ENCODE data around the gene TRAPPC3. TPM values are rescaled to one million over a fixed set of nuclear protein-coding genes. Genes with fewer than 3 reads are reported as not detected.
"Not testable (repeated sequence)": the region's sequence is repeated elsewhere in the genome, so short reads cannot be mapped to it uniquely, and the experiment has no call there.

The TRAPPC3 gene
- polyA plus RNA-seq, 3 donors, result 59.4 to 66.8 (median 62.6) TPM

DNA sequence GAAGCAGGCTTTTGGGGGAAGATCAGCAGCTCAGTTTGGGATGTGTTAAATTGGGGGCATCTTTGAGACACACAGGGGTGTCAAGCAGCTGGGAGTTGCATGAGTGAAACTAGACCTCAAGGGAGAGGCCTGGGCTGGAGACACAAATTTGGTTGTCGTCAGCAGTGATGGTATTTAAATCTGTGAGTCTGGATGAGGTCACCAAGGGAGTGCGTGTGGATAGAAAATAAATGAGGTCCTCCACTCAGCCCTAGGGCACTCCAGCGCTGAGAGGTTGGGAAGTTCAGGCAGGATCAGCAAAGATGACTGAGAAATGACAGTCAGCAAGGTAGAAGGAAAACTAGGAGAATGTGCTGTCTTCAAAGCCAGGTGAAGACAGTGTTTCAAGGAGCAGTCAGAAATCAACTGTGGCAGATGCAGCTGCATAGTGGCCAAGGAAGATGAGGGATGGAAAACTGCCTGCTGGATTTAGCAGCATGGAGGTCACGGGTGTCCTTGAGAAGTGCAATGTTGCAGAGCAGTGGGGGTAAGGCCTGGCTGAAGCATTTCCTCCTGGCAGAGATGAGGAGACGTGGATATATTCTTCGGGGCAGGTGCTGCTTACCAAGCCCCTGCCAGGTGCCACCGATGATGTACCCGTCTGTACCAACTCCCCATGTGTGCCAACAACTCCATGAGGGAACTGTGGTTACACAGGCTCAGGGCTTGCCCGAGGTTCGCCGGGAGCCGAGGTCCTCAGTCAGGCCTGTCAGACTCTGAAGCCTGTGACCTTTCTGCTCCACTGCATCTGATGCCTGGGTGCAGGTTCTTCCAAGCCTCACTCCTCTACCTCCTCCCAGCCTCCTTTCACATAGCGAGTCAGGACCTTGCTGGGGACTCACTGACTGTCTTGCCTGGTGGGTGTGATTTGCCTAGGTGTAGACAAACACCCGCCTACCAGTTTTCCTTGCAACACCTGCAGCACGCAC, 17.9 kb upstream of the TRAPPC3 start:
- no peak for DNase-seq (ENCODE audit: low read depth in 3 of 3, low spot score in 2 of 3)

DNA sequence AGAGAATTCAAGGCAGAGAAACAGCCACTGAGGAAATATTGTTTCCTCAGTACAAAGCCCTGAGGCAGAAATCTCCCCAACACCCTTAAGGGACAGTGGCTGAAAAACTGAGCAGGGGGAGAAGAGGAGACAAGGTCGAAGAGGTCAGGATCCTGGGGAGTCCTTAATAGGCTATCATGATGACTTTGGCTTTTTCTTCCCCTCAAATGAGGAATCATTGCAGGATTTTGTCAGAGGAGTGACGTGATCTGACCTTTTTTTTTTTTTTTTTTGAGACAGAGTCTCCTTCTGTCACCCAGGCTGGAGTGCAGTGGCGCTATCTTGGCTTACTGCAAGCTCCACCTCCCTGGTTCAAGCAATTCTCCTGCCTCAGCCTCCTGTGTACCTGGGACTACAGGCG, 16.9 kb upstream of the TRAPPC3 start:
- DNase-seq (ENCODE audit: low read depth in 3 of 3, low spot score in 2 of 3), result no peak

DNA sequence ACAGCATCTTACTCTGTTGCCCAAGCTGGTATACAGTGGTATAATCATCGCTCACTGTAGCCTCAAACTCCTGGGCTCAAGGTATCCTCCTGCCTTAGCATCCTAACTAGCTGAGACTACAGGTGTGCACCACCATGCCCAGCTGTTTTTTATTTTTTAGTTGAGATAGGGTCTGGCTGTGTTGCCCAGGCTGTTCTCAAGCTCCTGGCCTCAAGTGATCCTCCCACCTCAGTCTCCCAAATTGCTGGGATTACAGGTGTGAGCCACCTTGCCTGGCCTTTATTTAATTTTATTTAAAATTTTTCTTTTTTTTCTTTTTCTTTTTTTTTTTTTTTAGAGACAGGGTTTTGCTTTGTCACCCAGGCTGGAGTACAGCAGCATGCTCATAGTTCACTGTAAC, 15.9 kb upstream of the TRAPPC3 start:
- DNase-seq (ENCODE audit: low read depth in 3 of 3, low spot score in 2 of 3), result no peak

GRCh38 chr1:36164361-36164760, 15.1 kb upstream of the TRAPPC3 start:
- no peak for DNase-seq (ENCODE audit: low read depth in 3 of 3, low spot score in 2 of 3)

- DNase-seq (ENCODE audit: low read depth in 3 of 3, low spot score in 2 of 3), result no peak
These were observed 14.1 kb upstream of the TRAPPC3 start for GRCh38 chr1:36163426-36163825.

DNA sequence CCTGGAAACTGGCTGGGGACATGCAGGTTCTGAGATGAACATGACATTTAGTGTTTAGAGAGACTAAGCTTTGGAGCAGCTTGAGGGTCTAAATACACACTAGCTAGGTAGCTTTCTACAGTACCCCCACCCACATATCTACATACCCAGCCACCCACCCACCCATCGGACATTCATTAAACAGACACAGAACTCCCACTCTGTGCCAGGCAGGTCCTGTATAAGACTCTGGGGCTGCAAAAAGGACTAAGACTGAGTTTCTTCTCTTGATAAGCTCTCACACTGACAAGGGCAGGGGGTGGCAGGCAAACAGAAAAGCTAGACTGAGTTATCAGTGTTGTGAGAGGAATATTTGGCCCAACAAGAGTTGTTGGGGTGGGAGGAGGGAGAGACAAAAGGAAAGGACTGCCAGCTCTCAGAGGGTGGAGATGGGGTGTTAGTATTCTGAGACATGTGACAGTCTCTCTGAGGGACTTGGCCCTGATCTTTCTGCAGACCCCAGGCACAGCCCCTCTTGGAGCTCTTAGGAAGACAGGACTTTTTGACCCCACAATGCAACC, 13.5 kb upstream of the TRAPPC3 start:
- no peak for DNase-seq (ENCODE audit: low read depth in 3 of 3, low spot score in 2 of 3)

GRCh38 chr1:36161641-36162531, 12.6 kb upstream of the TRAPPC3 start:
- DNase-seq (ENCODE audit: low read depth in 3 of 3, low spot score in 2 of 3), result no peak

DNA sequence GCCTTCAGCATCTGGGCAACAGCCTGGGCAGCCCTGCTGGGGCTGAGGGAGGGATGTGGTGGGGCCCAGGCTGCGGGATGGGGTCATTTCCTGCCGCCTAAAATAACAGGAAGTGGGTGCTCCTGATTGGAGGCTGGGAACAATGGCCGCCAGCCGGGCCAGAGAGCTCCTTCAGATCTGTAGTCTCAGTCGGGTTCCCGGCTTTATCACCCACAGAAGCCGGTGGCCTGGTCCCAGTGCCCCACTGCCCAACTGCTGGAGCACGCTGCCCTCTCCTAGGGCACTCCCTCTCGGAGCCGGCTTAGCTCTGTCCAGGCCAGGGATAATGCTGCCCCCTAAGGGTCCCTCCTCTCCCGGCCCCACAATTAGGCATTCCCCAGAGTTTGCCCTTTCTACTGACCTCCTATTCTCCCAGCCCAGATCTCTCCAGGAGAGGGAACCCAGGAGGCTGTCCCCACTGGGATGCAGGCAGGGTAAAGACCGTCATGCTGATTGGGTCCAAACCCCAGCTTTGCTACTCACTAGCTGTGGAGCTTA, 11.7 kb upstream of the TRAPPC3 start:
- peak in 1 of 3 donors; percentile 32 for DNase-seq (ENCODE audit: low read depth in 3 of 3, low spot score in 2 of 3)

- no peak for DNase-seq (ENCODE audit: low read depth in 3 of 3, low spot score in 2 of 3)
These were observed 11.2 kb upstream of the TRAPPC3 start for GRCh38 chr1:36160388-36160948.

- no peak for DNase-seq (ENCODE audit: low read depth in 3 of 3, low spot score in 2 of 3)
These were observed 10.5 kb upstream of the TRAPPC3 start for GRCh38 chr1:36159614-36160387.

DNA sequence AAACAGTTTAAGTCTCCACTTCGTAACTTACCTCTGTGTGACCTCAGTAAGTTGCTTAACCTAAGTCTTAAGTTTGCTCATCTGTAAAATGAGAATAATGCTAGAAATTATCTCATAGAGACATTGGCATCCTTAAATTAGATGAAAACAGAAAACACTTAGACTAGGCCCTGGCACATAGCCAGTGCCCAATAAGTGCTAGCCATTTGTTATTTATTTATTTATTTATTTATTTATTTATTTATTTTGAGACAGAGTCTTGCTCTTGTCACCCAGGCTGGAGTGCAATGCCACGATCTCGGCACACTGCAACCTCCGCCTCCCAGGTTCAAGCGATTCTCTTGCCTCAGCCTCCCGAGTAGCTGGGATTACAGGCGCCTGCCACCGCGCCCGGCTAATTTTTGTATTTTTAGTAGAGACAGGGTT, 9.6 kb upstream of the TRAPPC3 start:
- not testable (repeated sequence) for DNase-seq (ENCODE audit: low read depth in 3 of 3, low spot score in 2 of 3)

- no peak for DNase-seq (ENCODE audit: low read depth in 3 of 3, low spot score in 2 of 3)
These were observed 8.9 kb upstream of the TRAPPC3 start for GRCh38 chr1:36157973-36158826.

- no peak for DNase-seq (ENCODE audit: low read depth in 3 of 3, low spot score in 2 of 3)
These were observed 8.0 kb upstream of the TRAPPC3 start for GRCh38 chr1:36157115-36157903.

GRCh38 chr1:36156329-36157114, 7.2 kb upstream of the TRAPPC3 start:
- DNase-seq (ENCODE audit: low read depth in 3 of 3, low spot score in 2 of 3), result peak in 1 of 3 donors; percentile 72

DNA sequence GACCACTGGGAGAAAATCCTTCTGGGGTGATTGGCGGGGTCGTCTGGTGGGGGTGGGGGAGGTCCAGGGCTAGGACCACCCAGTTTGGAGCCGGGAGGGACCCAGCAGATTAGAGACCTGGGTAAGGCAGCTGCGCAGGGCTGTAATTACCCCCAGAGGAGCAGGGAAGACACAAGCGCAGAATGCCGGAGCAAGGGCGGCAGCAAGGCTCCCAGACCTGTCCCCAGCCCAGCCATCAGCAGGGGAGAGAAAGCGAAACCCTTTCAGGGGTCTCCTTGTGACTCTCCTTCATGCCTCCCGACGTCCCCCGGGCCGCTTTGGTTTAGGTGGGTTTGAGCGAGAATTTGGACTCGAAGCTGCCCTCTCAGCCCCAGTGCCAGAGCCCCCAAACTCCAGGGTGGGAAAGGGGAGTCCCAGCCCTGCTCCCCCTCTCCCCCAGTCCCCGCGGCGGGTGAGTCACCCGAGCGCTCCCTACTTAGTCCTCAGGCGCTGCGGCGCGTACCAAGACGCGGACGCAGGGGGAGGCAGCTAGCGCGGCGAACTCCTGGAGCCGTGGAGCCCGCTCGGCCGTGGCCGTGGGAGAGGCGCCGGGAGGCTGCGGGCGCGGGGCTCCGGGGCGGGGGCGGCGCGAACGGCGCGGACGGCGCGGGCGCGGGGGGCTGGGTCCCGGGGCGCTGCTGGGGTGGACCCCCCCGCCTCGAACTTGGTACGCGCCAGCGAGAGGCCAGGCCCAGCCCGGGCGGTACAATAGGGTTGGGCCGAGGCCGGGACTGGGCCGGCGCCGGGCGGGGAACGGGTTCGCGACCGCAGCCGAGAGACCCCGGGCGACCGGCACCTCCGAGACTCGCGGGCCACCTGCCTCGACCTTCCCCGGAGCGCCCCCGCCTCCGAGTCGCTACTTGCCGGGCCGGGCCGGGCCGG, 6.4 kb upstream of the TRAPPC3 start, which contains the start of gene MAP7D1:
MAP7D1 (plus strand) TSS at position 753 of the 921 bp plus-strand sequence. CDS start 258 bp downstream, outside the sequence.
- peak in 1 of 3 donors; percentile 62 for DNase-seq (ENCODE audit: low read depth in 3 of 3, low spot score in 2 of 3)

All from right renal cortex interstitium (tissue), 3 donors.